Endodermal cell (in vitro differentiated cells): ENCODE results near the gene USF2. TPM values are rescaled to one million over a fixed set of nuclear protein-coding genes. Genes with fewer than 3 reads are reported as not detected.

Source experiments
- DNase-seq: peaks from one replicate; pipeline ENCODE4 v3.0.0-alpha.2; 2017
- H3K27ac ChIP-seq: 2 replicates; pipeline ENCODE4 v1.5.1; 2013; ENCODE audit warnings: mild to moderate bottlenecking, low read depth, low read length, moderate library complexity
- H3K27me3 ChIP-seq: 2 replicates; pipeline ENCODE4 v1.6.1; 2013; ENCODE audit warnings: mild to moderate bottlenecking, low read length, moderate library complexity; ENCODE audit not compliant: insufficient read depth, control insufficient read depth, poor library complexity, severe bottlenecking
- H3K36me3 ChIP-seq: 2 replicates; pipeline ENCODE4 v1.7.0; 2013; ENCODE audit warnings: mild to moderate bottlenecking, low read length, moderate library complexity; ENCODE audit not compliant: control insufficient read depth, insufficient read depth
- H3K4me1 ChIP-seq: one replicate; pipeline ENCODE4 v1.7.0; 2013; ENCODE audit warnings: low read length; ENCODE audit not compliant: control insufficient read depth, insufficient read depth
- H3K4me3 ChIP-seq: 2 replicates; pipeline ENCODE4 v1.5.1; 2013; ENCODE audit warnings: mild to moderate bottlenecking, low read length, moderate library complexity
- H3K9ac ChIP-seq: 2 replicates; pipeline ENCODE4 v1.6.1; 2013; ENCODE audit warnings: mild to moderate bottlenecking, low read length, moderate library complexity; ENCODE audit not compliant: poor library complexity, severe bottlenecking; ENCODE audit errors: extremely low read depth
- H3K9me3 ChIP-seq: 2 replicates; pipeline ENCODE4 v1.6.1; 2013; ENCODE audit warnings: mild to moderate bottlenecking, low read length, moderate library complexity; ENCODE audit not compliant: control insufficient read depth
- H3K27ac Mint-ChIP-seq: 2 replicates; pipeline ENCODE4 v1.8.0; 2020; ENCODE audit warnings: mixed read lengths
- H3K27me3 Mint-ChIP-seq: 2 replicates; pipeline ENCODE4 v1.8.0; 2021; ENCODE audit warnings: mild to moderate bottlenecking, mixed read lengths; ENCODE audit not compliant: insufficient read depth
- H3K36me3 Mint-ChIP-seq: 2 replicates; pipeline ENCODE4 v1.8.0; 2020; ENCODE audit warnings: low read depth, mixed read lengths
- H3K4me1 Mint-ChIP-seq: 2 replicates; pipeline ENCODE4 v1.8.0; 2020; ENCODE audit warnings: mixed read lengths
- H3K4me3 Mint-ChIP-seq: 2 replicates; pipeline ENCODE4 v1.8.0; 2020; ENCODE audit warnings: mild to moderate bottlenecking, moderate library complexity, mixed read lengths
- H3K9me3 Mint-ChIP-seq: 2 replicates; pipeline ENCODE4 v1.8.0; 2020; ENCODE audit warnings: mild to moderate bottlenecking, mixed read lengths
- CTCF ChIP-seq: fragments of 200-600 bp; sonication (generic); conservative IDR thresholded peaks from 2 replicates; pipeline ENCODE4 v1.5.0; 2021; ENCODE audit warnings: antibody characterized with exemption, mild to moderate bottlenecking
- WGBS, 2 experiments: methylation state at CpG; one replicate each; pipeline versions ENCODE4 v1.1.5 to v1.1.7; 2013; ENCODE audit warnings: missing lambda C conversion rate in 2 of 2, mixed read lengths in 1 of 2; ENCODE audit not compliant: insufficient coverage in 1 of 2, insufficient read length in 1 of 2; 5-methylcytosine and 5-hydroxymethylcytosine counted together
- total RNA-seq, 2 donors: library from RNA; stranded (reverse); fragmentation: NEBNext Ultra II Directional in 1 of 2; extraction: Animal tissue kit (Norgen Biotek cat#: 25700) in 1 of 2; gene quantifications; 2 replicates in 1 of 2; 3 replicates in 1 of 2; pipeline ENCODE4 v1.2.1, GENCODE V29; 2021

The USF2 gene
- total RNA-seq, 2 donors from 2014 or later = 111 to 121 TPM

GRCh38 chr19:35292421-35293362 is 23.9 kb downstream of the USF2 start:
- no peak overlapping the region for H3K27ac Mint-ChIP-seq

GRCh38 chr19:35293363-35293739 is 24.6 kb downstream of the USF2 start:
- H3K9me3 ChIP-seq = no peaks in the 10 kb centered on the region
- H3K4me3 ChIP-seq = no peak overlapping the region
- Mint-ChIP-seq H3K4me3 (no peak overlapping the region), H3K9me3 (no peaks in the 10 kb centered on the region), H3K27ac (no peak overlapping the region), H3K4me1 (peaks cover 3% of the 10 kb centered on the region), H3K27me3 (peaks cover 8% of the 10 kb centered on the region), H3K36me3 (no peaks in the 10 kb centered on the region)
- no peaks in the 10 kb centered on the region for H3K27me3 ChIP-seq
- H3K9ac ChIP-seq = no peak overlapping the region
- no peak overlapping the region for H3K27ac ChIP-seq
- DNase-seq = peak; percentile 59
- H3K4me1 ChIP-seq = peaks cover 5% of the 10 kb centered on the region
- no peaks in the 10 kb centered on the region for H3K36me3 ChIP-seq
- WGBS, 2 experiments = 81 to 83% methylated on average over 2 to 7 of the region's 7 CpGs
- TF ChIP-seq CTCF = no peak

More at GRCh38 chr19:35292421-35293362, 23.9 kb downstream of the USF2 start:
- Mint-ChIP-seq H3K27me3 (peaks cover 8% of the 10 kb centered on the region), H3K4me3 (no peak overlapping the region), H3K36me3 (no peaks in the 10 kb centered on the region), H3K4me1 (peaks cover 3% of the 10 kb centered on the region), H3K9me3 (no peaks in the 10 kb centered on the region)
- no peaks in the 10 kb centered on the region for H3K27me3 ChIP-seq
- no peak for DNase-seq
- no peaks in the 10 kb centered on the region for H3K36me3 ChIP-seq
- no peak for TF ChIP-seq CTCF
- H3K9me3 ChIP-seq = no peaks in the 10 kb centered on the region
- WGBS, 2 experiments = 90 to 93% methylated on average over 10 to 23 of the region's 23 CpGs
- H3K9ac ChIP-seq = no peak overlapping the region
- no peak overlapping the region for H3K4me3 ChIP-seq
- H3K4me1 ChIP-seq = peaks cover 5% of the 10 kb centered on the region
- no peak overlapping the region for H3K27ac ChIP-seq

- no peaks in the 10 kb centered on the region for H3K9me3 Mint-ChIP-seq
- Histone ChIP-seq H3K9me3 (no peaks in the 10 kb centered on the region), H3K4me1 (peaks cover 5% of the 10 kb centered on the region), H3K4me3 (no peak overlapping the region), H3K9ac (no peak overlapping the region), H3K36me3 (no peaks in the 10 kb centered on the region), H3K27me3 (no peaks in the 10 kb centered on the region), H3K27ac (no peak overlapping the region)
- H3K4me3 Mint-ChIP-seq = no peak overlapping the region
- WGBS, 2 experiments = 77 to 79% methylated on average over 4 to 17 of the region's 17 CpGs
- H3K4me1 Mint-ChIP-seq = peaks cover 3% of the 10 kb centered on the region
- H3K36me3 Mint-ChIP-seq = no peaks in the 10 kb centered on the region
- peak; percentile 76 for DNase-seq
- no peak overlapping the region for H3K27ac Mint-ChIP-seq
- no peak for TF ChIP-seq CTCF
- peaks cover 8% of the 10 kb centered on the region for H3K27me3 Mint-ChIP-seq
Measured at GRCh38 chr19:35293808-35294207, 25.0 kb downstream of the USF2 start.
